Measurements from ENCODE around the gene ADGRG1.
A peak's percentile ranks its signal among the peaks of the same experiment; 100 is the strongest.

The ADGRG1 gene

GRCh38 chr16:57628008-57628781 is at the start of gene ADGRG1:
TSS of gene ADGRG1 (plus strand) at chr16:57628630. CDS start at chr16:57650288, 21,658 bp downstream.
- H3K4me3 ChIP-seq (replicated peaks in 1 of 2; ENCODE audit: low read depth in 2 of 2, low read length in 2 of 2), result peak within 1 kb of the TSS; percentile 28 to 46
- TF ChIP-seq CTCF (IDR thresholded peaks at IDR 0.05; ENCODE audit: low read depth, low read length), result no peak
- peak; percentile 96 to 97 for DNase-seq (ENCODE audit: low read depth in 2 of 2)

- H3K4me3 ChIP-seq (replicated peaks in 1 of 2; ENCODE audit: low read depth in 2 of 2, low read length in 2 of 2), result no peak overlapping the region
- TF ChIP-seq CTCF (IDR thresholded peaks at IDR 0.05; ENCODE audit: low read depth, low read length), result no peak
- no peak for DNase-seq (ENCODE audit: low read depth in 2 of 2)
Measured at GRCh38 chr16:57579361-57579665, 49.1 kb upstream of the ADGRG1 start.

GRCh38 chr16:57585051-57585687 is 43.3 kb upstream of the ADGRG1 start:
- H3K4me3 ChIP-seq (replicated peaks in 1 of 2; ENCODE audit: low read depth in 2 of 2, low read length in 2 of 2), result no peak overlapping the region
- no peak for DNase-seq (ENCODE audit: low read depth in 2 of 2)
- TF ChIP-seq CTCF (IDR thresholded peaks at IDR 0.05; ENCODE audit: low read depth, low read length), result no peak

DNA sequence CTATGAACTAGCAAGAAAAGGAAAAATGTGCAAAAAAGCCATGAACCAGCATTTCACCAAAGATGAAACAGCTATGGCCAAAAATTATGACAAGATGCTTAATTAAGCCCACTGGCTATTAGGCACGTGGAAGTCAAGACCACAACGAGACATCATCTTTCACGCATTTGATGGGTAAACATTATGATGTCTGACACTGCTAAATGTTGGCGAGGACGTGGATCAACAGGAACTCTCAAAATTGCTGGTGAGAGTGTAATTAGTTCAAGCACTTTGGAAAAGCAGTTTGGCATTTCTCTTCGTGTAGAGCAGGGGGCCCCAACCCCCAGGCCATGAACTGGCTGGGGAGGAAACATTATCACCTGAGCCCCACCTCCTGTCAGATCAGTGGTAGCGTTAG is 39.6 kb upstream of the ADGRG1 start:
- no peak for DNase-seq (ENCODE audit: low read depth in 2 of 2)
- TF ChIP-seq CTCF (IDR thresholded peaks at IDR 0.05; ENCODE audit: low read depth, low read length), result no peak
- H3K4me3 ChIP-seq (replicated peaks in 1 of 2; ENCODE audit: low read depth in 2 of 2, low read length in 2 of 2), result no peak overlapping the region

DNA sequence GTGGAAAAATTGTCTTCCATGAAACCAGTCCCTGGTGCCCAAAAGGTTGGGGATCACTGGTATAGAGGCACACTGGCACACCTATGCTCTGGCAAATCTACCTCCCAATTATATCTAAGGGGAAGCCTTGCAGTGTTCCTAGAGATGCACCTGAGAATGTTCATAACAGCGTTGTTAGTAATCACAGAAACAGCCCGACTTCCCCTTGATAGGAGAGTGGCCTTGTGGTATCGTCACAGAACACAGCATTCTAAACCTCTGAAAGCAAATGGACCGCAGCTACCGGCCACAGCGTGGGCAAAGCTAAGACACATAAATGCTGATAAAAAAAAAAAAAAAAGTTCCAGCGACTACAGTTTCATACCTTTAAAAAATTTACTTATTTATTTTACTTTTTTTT is 39.1 kb upstream of the ADGRG1 start:
- H3K4me3 ChIP-seq (replicated peaks in 1 of 2; ENCODE audit: low read depth in 2 of 2, low read length in 2 of 2), result no peak overlapping the region
- TF ChIP-seq CTCF (IDR thresholded peaks at IDR 0.05; ENCODE audit: low read depth, low read length), result no peak
- DNase-seq (ENCODE audit: low read depth in 2 of 2), result no peak

GRCh38 chr16:57590654-57591085 is 37.8 kb upstream of the ADGRG1 start:
- no peak for TF ChIP-seq CTCF (IDR thresholded peaks at IDR 0.05; ENCODE audit: low read depth, low read length)
- peak overlapping the region in 1 of 2 donors; percentile 28 for H3K4me3 ChIP-seq (replicated peaks in 1 of 2; ENCODE audit: low read depth in 2 of 2, low read length in 2 of 2)
- DNase-seq (ENCODE audit: low read depth in 2 of 2), result peak; percentile 70 to 86

Measured in cardiac fibroblast (primary cell).